GM19463 (cell line): ENCODE measurements around the gene ZRANB3.
"Not testable (repeated sequence)": the region's sequence is repeated elsewhere in the genome, so short reads cannot be mapped to it uniquely, and the experiment has no call there.

Source experiments
- ATAC-seq: cut with Tn5 transposase; IDR thresholded peaks from one replicate; pipeline ENCODE4 v1.9.1; 2021; ENCODE audit warnings: mild to moderate bottlenecking, moderate library complexity; ENCODE audit not compliant: unreplicated experiment

ZRANB3 gene

GRCh38 chr2:135348096-135348704 lies 182.8 kb downstream of the ZRANB3 start:
- not testable (repeated sequence) for ATAC-seq

GRCh38 chr2:135337071-135337470 lies 193.9 kb downstream of the ZRANB3 start:
- no peak for ATAC-seq

- no peak for ATAC-seq
These were observed 195.8 kb downstream of the ZRANB3 start for GRCh38 chr2:135335256-135335655.

- ATAC-seq = no peak
These were observed 203.9 kb downstream of the ZRANB3 start for GRCh38 chr2:135327146-135327545.

- no peak for ATAC-seq
These were observed 210.3 kb downstream of the ZRANB3 start for GRCh38 chr2:135320465-135321355.

- ATAC-seq = no peak
These were observed 212.2 kb downstream of the ZRANB3 start for GRCh38 chr2:135318808-135319207.

- ATAC-seq = no peak
These were observed 213.6 kb downstream of the ZRANB3 start for GRCh38 chr2:135317375-135317774.

GRCh38 chr2:135311962-135312361 lies 219.1 kb downstream of the ZRANB3 start:
- no peak for ATAC-seq

- no peak for ATAC-seq
These were observed 219.8 kb downstream of the ZRANB3 start for GRCh38 chr2:135311268-135311667.

GRCh38 chr2:135304694-135305093 lies 226.3 kb downstream of the ZRANB3 start:
- no peak for ATAC-seq

- no peak for ATAC-seq
These were observed 231.3 kb downstream of the ZRANB3 start for GRCh38 chr2:135299658-135300244.

GRCh38 chr2:135299165-135299564 lies 231.9 kb downstream of the ZRANB3 start:
- ATAC-seq = no peak

- not testable (repeated sequence) for ATAC-seq
These were observed 243.9 kb downstream of the ZRANB3 start for GRCh38 chr2:135287121-135287520.

GRCh38 chr2:135285391-135285790 lies 245.6 kb downstream of the ZRANB3 start:
- ATAC-seq = no peak

- ATAC-seq = no peak
These were observed 249.6 kb downstream of the ZRANB3 start for GRCh38 chr2:135281379-135281778.

GRCh38 chr2:135279209-135279608 lies 251.8 kb downstream of the ZRANB3 start:
- no peak for ATAC-seq

- ATAC-seq = no peak
These were observed 254.5 kb downstream of the ZRANB3 start for GRCh38 chr2:135276525-135276924.

GRCh38 chr2:135271006-135271405 lies 260.0 kb downstream of the ZRANB3 start:
- no peak for ATAC-seq

GRCh38 chr2:135265960-135266490 lies 265.0 kb downstream of the ZRANB3 start:
- no peak for ATAC-seq

- no peak for ATAC-seq
These were observed 271.9 kb downstream of the ZRANB3 start for GRCh38 chr2:135259123-135259522.

- ATAC-seq = no peak
These were observed 272.8 kb downstream of the ZRANB3 start for GRCh38 chr2:135258193-135258592.
